Neutrophil (primary cell): ENCODE results near the gene BABAM2.
"Not testable (repeated sequence)": the region's sequence is repeated elsewhere in the genome, so short reads cannot be mapped to it uniquely, and the experiment has no call there.

Source experiments
- H3K27ac ChIP-seq: fragments of 200-600 bp; sonication (generic); 2 replicates; pipeline ENCODE4 v1.5.1; 2016; ENCODE audit warnings: mild to moderate bottlenecking, moderate library complexity
- H3K27me3 ChIP-seq: fragments of 200-600 bp; sonication (generic); 2 replicates; pipeline ENCODE4 v1.6.0; 2016; ENCODE audit warnings: mild to moderate bottlenecking
- H3K36me3 ChIP-seq: fragments of 200-600 bp; sonication (generic); 2 replicates; pipeline ENCODE4 v1.5.1; 2017
- H3K4me1 ChIP-seq, 2 experiments: fragments of 200-600 bp in 1 of 2; sonication (generic) in 1 of 2; 1 replicate in 1 of 2; 2 replicates in 1 of 2; pipeline versions ENCODE4 v1.5.1 to v1.6.1; 2013 to 2016; ENCODE audit warnings: low read depth in 1 of 2, low read length in 1 of 2, mild to moderate bottlenecking in 1 of 2, moderate library complexity in 1 of 2; ENCODE audit not compliant: control insufficient read depth in 1 of 2, insufficient read depth in 1 of 2
- H3K4me3 ChIP-seq, 2 experiments: fragments of 200-600 bp in 1 of 2; sonication (generic) in 1 of 2; 1 replicate in 1 of 2; 2 replicates in 1 of 2; pipeline ENCODE4 v1.5.1; 2013 to 2016; ENCODE audit warnings: low read depth in 1 of 2, low read length in 1 of 2, mild to moderate bottlenecking in 1 of 2, moderate library complexity in 1 of 2
- H3K9me3 ChIP-seq: fragments of 200-600 bp; sonication (generic); 2 replicates; pipeline ENCODE4 v1.5.1; 2016
- CTCF ChIP-seq: fragments of 200-600 bp; sonication (generic); IDR thresholded peaks from 2 replicates; pipeline ENCODE4 v1.5.1; 2016; ENCODE audit warnings: antibody characterized with exemption

The BABAM2 gene

GRCh38 chr2:28250006-28250405, 359.5 kb downstream of the BABAM2 start:
- no peak overlapping the region for H3K4me3 ChIP-seq
- TF ChIP-seq CTCF: no peak

GRCh38 chr2:28251337-28251736, 360.8 kb downstream of the BABAM2 start:
- no peaks in the 10 kb centered on the region for H3K4me1 ChIP-seq
- H3K27me3 ChIP-seq: no peaks in the 10 kb centered on the region
- H3K9me3 ChIP-seq: no peaks in the 10 kb centered on the region
- no peak overlapping the region for H3K27ac ChIP-seq
- no peak for TF ChIP-seq CTCF
- H3K36me3 ChIP-seq: no peaks in the 10 kb centered on the region
- no peak overlapping the region for H3K4me3 ChIP-seq

More at GRCh38 chr2:28250006-28250405, 359.5 kb downstream of the BABAM2 start:
- no peaks in the 10 kb centered on the region for H3K9me3 ChIP-seq
- H3K36me3 ChIP-seq: no peaks in the 10 kb centered on the region
- H3K27ac ChIP-seq: no peak overlapping the region
- no peaks in the 10 kb centered on the region for H3K4me1 ChIP-seq
- no peaks in the 10 kb centered on the region for H3K27me3 ChIP-seq

- no peak for TF ChIP-seq CTCF
- H3K4me1 ChIP-seq: no peaks in the 10 kb centered on the region
- H3K27me3 ChIP-seq: no peaks in the 10 kb centered on the region
- H3K27ac ChIP-seq: no peak overlapping the region
- H3K36me3 ChIP-seq: no peaks in the 10 kb centered on the region
- no peaks in the 10 kb centered on the region for H3K9me3 ChIP-seq
- H3K4me3 ChIP-seq: no peak overlapping the region
These were observed 361.8 kb downstream of the BABAM2 start for GRCh38 chr2:28252311-28252710.

GRCh38 chr2:28253543-28253942, 363.0 kb downstream of the BABAM2 start:
- no peak overlapping the region for H3K4me3 ChIP-seq
- no peaks in the 10 kb centered on the region for H3K4me1 ChIP-seq
- TF ChIP-seq CTCF: no peak
- no peaks in the 10 kb centered on the region for H3K27me3 ChIP-seq
- H3K9me3 ChIP-seq: no peaks in the 10 kb centered on the region
- no peaks in the 10 kb centered on the region for H3K36me3 ChIP-seq
- H3K27ac ChIP-seq: no peak overlapping the region

- not testable (repeated sequence) for H3K36me3 ChIP-seq, H3K4me1 ChIP-seq, H3K27me3 ChIP-seq, H3K27ac ChIP-seq, H3K4me3 ChIP-seq, H3K9me3 ChIP-seq
These were observed 364.7 kb downstream of the BABAM2 start for GRCh38 chr2:28255231-28255630.

GRCh38 chr2:28257182-28257581, 366.7 kb downstream of the BABAM2 start:
- no peaks in the 10 kb centered on the region for H3K9me3 ChIP-seq
- H3K27ac ChIP-seq: no peak overlapping the region
- H3K27me3 ChIP-seq: no peaks in the 10 kb centered on the region
- no peaks in the 10 kb centered on the region for H3K4me1 ChIP-seq
- no peak overlapping the region for H3K4me3 ChIP-seq
- H3K36me3 ChIP-seq: no peaks in the 10 kb centered on the region
- TF ChIP-seq CTCF: no peak

GRCh38 chr2:28259226-28259625, 368.7 kb downstream of the BABAM2 start:
- not testable (repeated sequence) for H3K4me3 ChIP-seq, H3K9me3 ChIP-seq, H3K4me1 ChIP-seq, H3K27me3 ChIP-seq, H3K27ac ChIP-seq, H3K36me3 ChIP-seq
